Breast epithelium (tissue), 4 donors: ENCODE data around the gene CORO7. TPM values are rescaled to one million over a fixed set of nuclear protein-coding genes. Genes with fewer than 3 reads are reported as not detected.

Experiments used
- DNase-seq, 2 donors: peaks; one replicate each; pipeline ENCODE4 v3.0.0-alpha.2; 2019; ENCODE audit warnings: low spot score in 2 of 2
- H3K27ac ChIP-seq, 2 donors: fragments of 200-600 bp; sonication (generic) in 1 of 2; one replicate each; pipeline ENCODE4 v1.5.1; 2016 to 2019; ENCODE audit warnings: mild to moderate bottlenecking in 1 of 2
- H3K27me3 ChIP-seq, 2 donors: fragments of 200-600 bp; sonication (generic) in 1 of 2; one replicate each; pipeline versions ENCODE4 v1.5.1 to v1.6.0; 2017 to 2019; ENCODE audit warnings: control low read depth in 1 of 2, mild to moderate bottlenecking in 1 of 2
- H3K36me3 ChIP-seq: fragments of 200-600 bp; one replicate; pipeline ENCODE4 v1.5.1; 2019
- H3K4me1 ChIP-seq, 2 donors: fragments of 200-600 bp; sonication (generic); one replicate each; pipeline ENCODE4 v1.5.1; 2016 to 2019; ENCODE audit warnings: control low read depth in 1 of 2
- H3K4me3 ChIP-seq, 3 donors: fragments of 200-600 bp; sonication (generic); 1 replicate in 2 of 3; 2 replicates in 1 of 3; pipeline ENCODE4 v1.5.1; 2016 to 2019; ENCODE audit warnings: mild to moderate bottlenecking in 3 of 3, moderate library complexity in 2 of 3
- H3K9me3 ChIP-seq, 2 donors: fragments of 200-600 bp; sonication (generic) in 1 of 2; one replicate each; pipeline ENCODE4 v1.5.1; 2016 to 2019; ENCODE audit warnings: control low read depth in 1 of 2
- CTCF ChIP-seq, 3 donors: fragments of 450-650 bp; IDR thresholded peaks; one replicate each; pipeline ENCODE4 v1.5.1; 2016 to 2017; ENCODE audit warnings: antibody characterized with exemption in 3 of 3, mild to moderate bottlenecking in 3 of 3, moderate library complexity in 3 of 3
- POLR2A ChIP-seq: fragments of 450-650 bp; IDR thresholded peaks from one replicate; pipeline ENCODE4 v1.6.1; 2016; ENCODE audit warnings: antibody characterized with exemption, mild to moderate bottlenecking, moderate library complexity
- POLR2AphosphoS5 ChIP-seq, 3 donors: sonication (generic); formaldehyde crosslinking; IDR thresholded peaks; one replicate each; pipeline ENCODE4 v1.6.1; 2017; ENCODE audit warnings: antibody characterized with exemption in 3 of 3
- intact Hi-C: fragments of 100-400 bp; cut with DNase I; formaldehyde crosslinking; loops from one replicate; pipeline ENCODE4 v1.15.1; 2023; ENCODE audit warnings: low total_unique reads
- total RNA-seq, 3 donors: library from RNA; depleted of rRNA; stranded (reverse); fragments of >200 nt; gene quantifications; one replicate each; pipeline ENCODE4 v1.1.0, GENCODE V29; 2016

CORO7 gene
- total RNA-seq, 3 donors from 2014 or later, result 19.7 to 25.9 (median 22.7) TPM

GRCh38 chr16:4382795-4383357, 33.5 kb downstream of the CORO7 start:
- Histone ChIP-seq H3K27ac (peak overlapping the region; percentile 38 to 77), H3K27me3 (no peaks in the 10 kb centered on the region), H3K36me3 (peaks cover 4% of the 10 kb centered on the region), H3K4me3 (no peak overlapping the region), H3K9me3 (no peaks in the 10 kb centered on the region), H3K4me1 (peaks cover 14 to 28% of the 10 kb centered on the region in 2 donors)
- intact Hi-C loops, result no loop called here
- no peak for TF ChIP-seq POLR2A
- no peak for TF ChIP-seq POLR2AphosphoS5 (IDR thresholded peaks at IDR 0.05)
- no peak for TF ChIP-seq CTCF (IDR thresholded peaks at IDR 0.05)
- no peak for DNase-seq

- no peak for TF ChIP-seq POLR2A
- TF ChIP-seq CTCF (IDR thresholded peaks at IDR 0.05), result no peak
- TF ChIP-seq POLR2AphosphoS5 (IDR thresholded peaks at IDR 0.05), result no peak
- Histone ChIP-seq H3K36me3 (peaks cover 4% of the 10 kb centered on the region), H3K4me3 (no peak overlapping the region), H3K27ac (peak overlapping the region; percentile 38 to 77), H3K9me3 (no peaks in the 10 kb centered on the region), H3K27me3 (no peaks in the 10 kb centered on the region), H3K4me1 (peaks cover 19 to 35% of the 10 kb centered on the region in 2 donors)
- intact Hi-C loops, result no loop called here
- DNase-seq, result no peak
Observed at GRCh38 chr16:4381935-4382794, 34.2 kb downstream of the CORO7 start.

GRCh38 chr16:4381072-4381934, 35.1 kb downstream of the CORO7 start:
- Histone ChIP-seq H3K4me3 (peak overlapping the region in 1 of 3 donors; percentile 8), H3K9me3 (no peaks in the 10 kb centered on the region), H3K27me3 (no peaks in the 10 kb centered on the region), H3K36me3 (peaks cover 4% of the 10 kb centered on the region), H3K27ac (peak overlapping the region in 1 of 2 donors; percentile 77), H3K4me1 (peaks cover 19 to 42% of the 10 kb centered on the region in 2 donors)
- peak in 1 of 2 donors; percentile 49 for DNase-seq
- intact Hi-C loops, result no loop called here
- TF ChIP-seq POLR2AphosphoS5 (IDR thresholded peaks at IDR 0.05), result no peak
- TF ChIP-seq POLR2A, result no peak
- no peak for TF ChIP-seq CTCF (IDR thresholded peaks at IDR 0.05)

- Histone ChIP-seq H3K4me3 (peak overlapping the region in 1 of 3 donors; percentile 8), H3K4me1 (peaks cover 20 to 51% of the 10 kb centered on the region in 2 donors), H3K27ac (peak overlapping the region in 1 of 2 donors; percentile 77), H3K9me3 (no peaks in the 10 kb centered on the region), H3K27me3 (no peaks in the 10 kb centered on the region), H3K36me3 (peaks cover 4% of the 10 kb centered on the region)
- no peak for DNase-seq
- intact Hi-C loops, result no loop called here
- no peak for TF ChIP-seq POLR2AphosphoS5 (IDR thresholded peaks at IDR 0.05)
- no peak for TF ChIP-seq CTCF (IDR thresholded peaks at IDR 0.05)
- TF ChIP-seq POLR2A, result no peak
Observed at GRCh38 chr16:4380119-4381063, 36.0 kb downstream of the CORO7 start.
